Activated CD4-positive, alpha-beta T cell treated with anti-CD3 and anti-CD28 coated beads, Interleukin-2, amount 50 U/mL, for 24 hours (primary cell): ENCODE data around the gene NKIRAS1.
"Not testable (repeated sequence)": the region's sequence is repeated elsewhere in the genome, so short reads cannot be mapped to it uniquely, and the experiment has no call there.

Experiments used
- DNase-seq, 2 donors: peaks; one replicate each; pipeline ENCODE4 v3.0.0-alpha.2; 2020; ENCODE audit warnings: low read depth in 1 of 2, low spot score in 1 of 2

NKIRAS1 gene

DNA sequence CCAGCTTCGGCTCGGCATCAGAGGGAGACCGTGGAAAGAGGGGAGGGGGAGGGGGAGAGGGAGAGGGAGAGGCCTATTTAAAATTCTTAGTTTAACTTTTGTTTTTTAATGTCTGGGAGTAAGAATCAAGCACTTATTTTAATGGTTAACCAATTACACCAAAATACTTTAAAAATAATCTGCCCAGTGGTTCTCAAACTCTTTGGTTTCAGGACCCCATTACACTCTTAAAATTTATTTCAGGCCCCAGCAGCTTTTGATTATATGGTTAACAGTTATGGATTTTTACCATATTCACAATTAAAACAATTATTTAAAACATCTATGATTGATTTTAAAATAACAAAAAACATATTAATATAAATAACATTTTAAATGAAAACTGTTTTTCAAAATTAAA, 44.5 kb downstream of the NKIRAS1 start:
- DNase-seq, result no peak

DNA sequence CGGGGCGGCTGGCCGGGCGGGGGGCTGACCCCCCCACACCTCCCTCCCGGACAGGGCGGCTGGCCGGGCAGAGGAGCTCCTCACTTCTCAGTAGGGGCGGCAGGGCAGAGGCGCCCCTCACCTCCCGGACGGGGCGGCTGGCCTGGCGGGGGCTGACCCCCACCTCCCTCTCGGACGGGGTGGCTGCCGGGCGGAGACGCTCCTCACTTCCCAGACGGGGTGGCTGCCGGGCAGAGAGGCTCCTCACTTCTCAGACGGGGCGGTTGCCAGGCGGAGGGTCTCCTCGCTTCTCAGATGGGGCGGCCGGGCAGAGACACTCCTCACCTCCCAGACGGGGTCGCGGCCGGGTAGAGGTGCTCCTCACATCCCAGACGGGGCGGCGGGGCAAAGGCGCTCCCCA, 45.4 kb downstream of the NKIRAS1 start:
- not testable (repeated sequence) for DNase-seq

DNA sequence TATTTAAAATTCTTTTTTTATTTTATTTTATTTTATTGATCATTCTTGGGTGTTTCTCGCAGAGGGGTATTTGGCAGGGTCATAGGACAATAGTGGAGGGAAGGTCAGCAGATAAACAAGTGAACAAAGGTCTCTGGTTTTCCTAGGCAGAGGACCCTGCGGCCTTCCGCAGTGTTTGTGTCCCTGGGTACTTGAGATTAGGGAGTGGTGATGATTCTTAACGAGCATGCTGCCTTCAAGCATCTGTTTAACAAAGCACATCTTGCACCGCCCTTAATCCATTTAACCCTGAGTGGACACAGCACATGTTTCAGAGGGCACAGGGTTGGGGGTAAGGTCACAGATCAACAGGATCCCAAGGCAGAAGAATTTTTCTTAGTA, 46.1 kb downstream of the NKIRAS1 start:
- DNase-seq, result not testable (repeated sequence)

DNA sequence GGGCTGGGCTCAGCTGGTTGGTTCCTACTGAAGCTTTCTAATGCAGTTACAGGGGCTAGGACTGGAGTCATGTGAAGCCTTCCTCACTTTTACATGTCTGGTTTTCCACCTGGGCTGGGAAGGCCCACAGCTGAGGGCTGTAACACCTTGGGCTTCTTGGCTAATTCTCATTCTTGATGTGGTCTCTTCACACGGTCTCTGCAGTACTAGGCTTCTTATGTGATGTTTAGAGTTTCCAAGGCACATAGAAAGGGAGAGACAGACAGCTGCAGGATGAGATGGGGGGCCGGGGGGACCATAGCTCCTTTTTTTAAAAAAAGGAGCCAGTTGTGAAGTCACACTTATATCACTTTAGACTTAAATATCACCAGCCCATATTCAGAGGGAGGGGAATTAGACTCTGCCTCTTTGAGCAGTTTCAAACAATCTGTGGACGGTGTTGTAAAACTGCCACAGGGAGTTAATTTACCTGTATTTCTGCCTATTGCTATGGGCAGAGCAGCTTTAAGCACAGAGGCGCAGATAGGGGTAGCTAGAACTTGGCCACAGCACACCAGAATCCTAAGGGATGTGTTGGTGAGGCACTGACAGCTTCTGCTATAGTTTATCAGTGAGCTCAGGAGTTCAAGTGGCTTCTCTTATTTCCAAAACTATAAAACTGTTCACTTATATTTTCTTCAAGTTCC, 46.7 kb downstream of the NKIRAS1 start:
- DNase-seq, result no peak

DNA sequence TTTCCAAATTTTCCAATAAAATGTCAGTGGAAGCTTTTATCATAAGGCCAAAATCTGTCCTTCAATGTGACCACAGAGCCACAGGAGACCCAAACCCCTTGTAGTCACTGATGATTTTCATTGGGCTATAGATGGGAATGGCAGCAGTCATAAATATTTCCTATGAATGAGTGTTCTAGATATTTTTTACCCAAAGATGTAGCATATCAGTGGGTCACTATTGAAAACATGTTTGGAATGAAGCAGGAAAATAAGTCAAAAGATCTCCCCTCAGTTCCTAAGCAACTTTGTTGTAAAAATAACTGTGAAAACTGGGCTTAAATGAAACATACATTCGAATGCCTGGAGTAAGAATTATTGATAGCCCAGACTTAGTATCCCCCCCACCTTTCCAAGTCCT, 49.0 kb downstream of the NKIRAS1 start:
- no peak for DNase-seq

DNA sequence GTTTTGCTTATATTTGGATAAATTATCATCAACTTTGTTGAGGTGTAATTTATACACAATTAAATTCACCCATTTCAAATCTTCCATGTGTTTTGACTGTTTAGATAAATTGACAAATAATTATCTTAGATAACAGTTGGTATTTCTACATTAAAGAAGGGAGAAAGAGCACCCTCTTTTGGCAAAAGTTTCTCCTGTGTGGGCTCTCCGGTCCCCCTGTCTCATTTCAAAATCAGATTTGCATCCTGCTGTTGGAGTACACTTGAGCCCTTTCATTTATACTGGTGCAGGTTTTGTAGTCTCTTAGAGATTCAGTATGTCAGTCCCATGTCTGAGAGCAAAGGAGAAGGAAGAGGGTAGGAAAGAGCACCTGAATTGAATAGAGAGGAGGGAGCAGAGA, 49.4 kb downstream of the NKIRAS1 start:
- no peak for DNase-seq

DNA sequence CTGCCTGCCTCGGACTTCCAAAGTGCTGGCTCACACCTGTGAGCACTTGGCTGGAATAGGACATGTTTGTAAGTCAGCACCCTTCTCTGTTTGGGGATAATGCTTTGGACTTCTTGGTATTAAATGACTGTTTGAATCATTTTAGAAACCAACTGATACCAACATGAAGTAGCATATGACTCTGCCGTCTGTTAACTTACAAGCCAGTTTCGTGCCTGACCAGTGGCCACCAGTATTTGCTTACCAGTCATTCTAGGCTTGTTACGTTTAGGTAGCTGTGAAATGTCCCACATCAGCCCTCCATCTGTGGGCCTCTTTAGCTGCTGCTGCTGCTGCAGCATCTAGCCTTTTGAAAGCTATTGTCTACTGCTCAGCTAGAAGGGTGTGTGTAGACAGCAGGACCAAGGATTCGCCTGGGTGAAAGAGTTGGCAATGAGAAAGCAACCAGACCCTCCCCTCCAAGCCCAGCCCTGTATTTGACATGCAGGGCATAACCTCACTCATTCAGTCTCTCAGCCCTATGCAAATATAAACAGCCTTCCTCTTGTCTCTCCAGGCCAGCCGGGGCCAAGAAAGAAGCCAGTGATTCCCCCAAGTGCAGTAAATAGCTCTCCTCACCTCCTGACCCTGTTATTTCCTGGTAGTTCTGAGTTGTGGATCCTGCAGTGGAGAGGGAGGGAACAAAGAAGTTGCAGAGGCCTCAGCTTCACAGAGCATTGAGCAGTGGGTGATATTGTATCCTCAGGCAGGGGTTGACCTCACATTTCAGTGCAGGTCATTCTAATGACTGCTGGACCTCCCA, 51.0 kb downstream of the NKIRAS1 start:
- DNase-seq, result no peak

DNA sequence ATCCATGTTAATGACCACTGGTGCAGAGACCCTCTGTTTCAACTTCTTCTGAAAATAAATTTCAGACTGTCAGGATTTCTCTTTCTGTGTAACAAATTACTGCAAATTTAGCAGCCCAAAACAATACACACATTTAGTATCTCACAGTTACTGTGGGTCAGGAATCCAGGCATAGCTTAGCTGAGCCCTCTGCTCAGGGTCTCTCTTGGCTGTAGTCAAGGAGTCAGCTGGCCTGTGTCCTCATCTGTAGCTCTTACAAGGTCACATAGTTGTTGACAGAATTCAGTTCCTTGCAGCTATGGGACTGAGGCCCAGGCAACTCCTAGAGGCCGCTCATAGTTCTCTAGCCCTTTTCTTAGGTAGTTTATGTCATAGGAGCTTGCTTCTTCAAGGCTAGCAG, 51.9 kb downstream of the NKIRAS1 start:
- DNase-seq, result no peak

DNA sequence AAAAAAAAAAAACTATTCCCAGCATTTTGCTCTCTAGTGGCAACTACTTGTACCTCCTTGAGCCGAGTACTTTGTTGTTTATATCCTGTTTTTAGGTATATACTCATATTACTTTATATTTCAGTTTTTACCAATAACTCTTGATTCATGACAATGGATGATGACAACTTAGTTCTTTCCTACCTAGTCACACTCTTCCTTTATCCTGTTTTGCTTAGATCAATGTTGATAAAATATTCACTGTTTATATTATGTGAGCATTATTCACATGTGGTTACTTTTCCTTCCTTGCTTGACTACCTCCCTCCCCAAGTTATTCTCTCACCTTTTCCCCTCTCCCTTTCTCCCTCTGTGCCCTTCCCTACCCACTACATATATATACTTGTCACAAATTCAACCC, 53.7 kb downstream of the NKIRAS1 start:
- DNase-seq, result no peak

DNA sequence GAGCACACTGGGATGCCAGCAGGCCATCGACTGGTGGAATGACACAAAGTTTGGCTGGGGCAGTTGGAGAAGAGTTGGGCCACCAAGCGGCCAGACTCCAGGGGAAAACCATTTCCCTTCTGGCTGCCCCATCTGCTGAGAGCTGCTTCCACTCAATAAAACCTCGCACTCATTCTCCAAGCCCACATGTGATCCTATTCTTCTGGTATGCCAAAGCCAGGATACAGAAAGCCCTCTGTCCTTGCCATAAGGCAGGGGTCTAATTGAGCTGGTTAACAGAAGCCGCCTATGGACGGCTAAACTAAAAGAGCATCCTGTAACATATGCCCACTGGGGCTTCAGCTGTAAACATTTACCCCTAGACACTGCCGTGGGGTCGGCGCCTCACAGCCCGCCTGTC, 55.1 kb downstream of the NKIRAS1 start:
- no peak for DNase-seq

DNA sequence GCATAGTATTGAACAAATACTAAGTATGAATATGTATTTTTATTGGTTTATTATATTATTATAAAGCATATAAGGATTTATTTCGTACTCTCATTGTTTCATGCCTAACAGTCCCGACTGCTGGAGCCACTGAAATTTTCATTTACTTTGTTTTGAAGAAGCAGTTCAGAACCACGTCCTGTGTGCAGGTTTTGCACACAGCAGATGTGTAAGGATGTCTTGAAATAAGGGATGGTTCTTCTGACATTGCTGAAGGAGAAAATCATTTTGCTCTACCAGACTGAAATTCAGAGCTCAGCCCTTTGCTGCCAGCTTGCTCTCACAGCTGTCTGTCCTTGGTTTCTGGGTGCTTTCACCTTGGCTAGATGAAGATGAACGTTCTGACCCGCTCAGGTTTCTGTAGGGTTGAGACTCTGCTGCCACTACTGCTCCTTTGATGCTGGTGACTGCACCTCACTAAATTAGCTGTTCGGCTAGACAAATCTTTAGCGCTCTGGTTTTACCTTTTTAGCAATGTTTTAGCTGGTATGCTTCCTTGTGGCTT, 56.9 kb downstream of the NKIRAS1 start:
- no peak for DNase-seq

DNA sequence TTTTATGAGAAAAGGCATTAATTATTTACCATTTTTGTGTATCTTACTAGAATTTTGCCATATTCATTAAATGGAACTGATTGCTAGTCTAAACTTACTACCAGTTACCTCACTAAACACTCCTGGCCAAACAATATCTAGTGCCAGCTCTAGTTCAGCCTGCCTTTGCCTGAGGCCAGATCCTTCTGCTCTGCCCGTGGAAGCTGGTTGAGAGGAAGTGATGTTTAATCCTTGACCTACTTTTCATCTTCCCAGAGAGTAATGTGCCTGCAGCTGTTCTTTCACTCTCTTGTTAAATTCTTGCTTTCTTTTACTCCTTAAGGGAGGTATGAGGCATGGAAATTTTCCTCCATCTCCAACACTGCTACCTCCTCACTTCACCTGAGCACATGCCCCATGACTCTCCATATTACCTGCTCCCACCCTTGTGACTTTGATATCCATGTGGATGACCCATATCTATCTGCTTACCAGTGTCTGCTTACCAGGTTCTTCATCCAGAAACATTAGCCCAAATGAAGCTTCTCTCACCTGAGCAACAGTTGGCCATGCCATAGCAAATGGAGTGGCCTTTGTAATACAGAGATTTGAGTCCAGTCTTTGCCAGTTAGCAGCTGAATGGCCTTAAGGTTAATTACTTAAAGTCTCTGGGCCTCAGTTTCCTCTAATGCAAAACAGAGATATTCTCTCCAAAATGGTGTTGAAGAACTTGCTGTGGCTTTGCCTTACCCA, 57.6 kb downstream of the NKIRAS1 start:
- DNase-seq, result no peak

DNA sequence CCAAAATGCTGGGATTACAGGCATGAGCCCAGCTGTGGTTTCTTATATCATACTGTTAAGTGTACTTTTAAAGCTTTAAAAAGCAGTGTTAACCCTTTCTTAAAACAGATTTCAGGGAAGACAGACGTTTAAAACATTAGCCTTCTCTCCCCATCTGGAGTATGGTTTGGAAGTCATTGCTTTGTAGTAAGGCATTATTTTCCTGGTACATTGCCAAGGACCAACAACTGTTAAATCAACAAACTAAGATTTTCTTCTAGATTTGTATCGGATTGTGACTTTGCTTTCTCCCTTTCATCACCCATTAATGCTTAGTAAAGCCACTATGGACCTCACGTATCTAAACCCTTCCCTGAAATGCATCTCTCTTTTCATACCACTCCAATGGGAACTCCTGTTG, 60.5 kb downstream of the NKIRAS1 start:
- DNase-seq, result no peak

DNA sequence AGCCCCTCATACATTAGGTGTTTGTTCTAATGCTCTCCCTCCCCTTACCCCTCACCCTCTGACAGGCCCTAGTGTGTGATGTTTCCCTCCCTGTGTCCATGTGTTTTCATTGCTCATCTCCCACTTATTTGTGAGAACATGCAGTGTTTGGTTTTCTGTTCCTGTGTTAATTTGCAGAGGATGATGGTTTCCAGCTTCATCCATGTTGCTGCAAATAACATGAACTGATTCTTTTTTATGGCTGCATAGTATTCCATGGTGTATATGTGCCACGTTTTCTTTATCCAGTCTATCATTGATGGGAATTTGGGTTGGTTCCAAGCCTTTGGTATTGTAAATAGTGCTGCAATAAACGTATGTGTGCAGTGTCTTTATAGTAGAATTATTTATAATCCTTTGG, 67.3 kb downstream of the NKIRAS1 start:
- not testable (repeated sequence) for DNase-seq

DNA sequence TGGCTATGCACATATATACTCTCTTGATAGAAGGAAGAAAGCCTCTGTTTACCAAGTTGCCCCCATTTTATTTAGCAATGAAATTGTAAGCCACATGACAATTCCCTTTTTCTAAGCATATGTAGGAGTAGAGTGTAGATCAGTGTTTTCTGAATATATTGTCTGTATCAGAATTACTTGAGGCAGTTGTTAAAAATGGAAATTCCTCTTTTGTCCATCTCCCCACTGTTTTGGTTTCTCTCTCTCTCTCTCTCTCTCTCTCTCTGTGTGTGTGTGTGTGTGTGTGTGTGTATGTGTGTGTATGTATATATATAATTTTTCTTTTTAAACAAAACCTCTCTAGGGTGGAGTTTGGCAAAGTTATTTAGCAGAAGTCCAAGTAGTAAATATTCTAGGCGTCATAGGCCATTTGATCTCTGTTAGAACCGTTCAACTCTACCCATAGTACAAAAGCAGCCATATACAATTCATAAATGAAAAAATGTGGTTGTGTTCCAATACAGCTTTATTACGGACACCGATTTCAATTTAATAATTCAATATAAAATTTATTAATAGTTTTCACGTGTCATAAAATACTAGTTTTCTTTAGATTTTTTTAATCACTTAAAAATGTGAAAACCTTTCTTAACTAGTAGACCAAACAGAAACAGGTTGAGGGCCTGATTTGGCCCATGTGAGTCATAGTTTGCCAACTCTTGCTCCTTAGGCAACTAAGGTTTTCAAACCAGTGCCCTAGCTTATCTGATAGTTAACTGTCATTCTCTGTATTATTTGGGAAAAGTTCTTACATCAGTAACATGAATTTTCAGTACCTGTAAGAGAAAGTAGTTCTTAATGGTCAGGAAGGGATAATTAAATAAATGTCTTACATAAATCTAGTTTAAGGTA, 71.2 kb downstream of the NKIRAS1 start:
- no peak for DNase-seq

DNA sequence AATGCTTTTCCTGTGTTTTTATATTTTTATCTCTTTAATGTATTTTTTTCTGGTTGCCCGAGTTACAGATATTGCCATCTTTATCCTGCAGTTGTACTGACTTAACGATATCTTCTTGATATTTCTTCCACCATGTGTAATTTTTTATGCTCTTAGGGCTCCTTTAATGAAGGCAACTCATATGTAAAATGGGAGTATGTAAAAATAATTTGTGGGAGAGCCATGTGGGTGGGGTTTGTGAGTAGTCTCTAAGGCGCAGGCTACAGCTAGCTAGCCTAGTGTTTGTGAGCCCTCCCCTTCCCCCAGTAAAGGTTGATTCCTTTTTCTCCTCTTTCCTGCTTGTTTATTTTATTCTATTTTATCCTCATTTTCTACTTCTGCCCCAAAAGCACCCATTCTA, 72.9 kb downstream of the NKIRAS1 start:
- DNase-seq, result no peak
